Measurements from ENCODE around the gene CCDC34. TPM values are rescaled to one million over a fixed set of nuclear protein-coding genes. Genes with fewer than 3 reads are reported as not detected.

CCDC34 gene, protein sequence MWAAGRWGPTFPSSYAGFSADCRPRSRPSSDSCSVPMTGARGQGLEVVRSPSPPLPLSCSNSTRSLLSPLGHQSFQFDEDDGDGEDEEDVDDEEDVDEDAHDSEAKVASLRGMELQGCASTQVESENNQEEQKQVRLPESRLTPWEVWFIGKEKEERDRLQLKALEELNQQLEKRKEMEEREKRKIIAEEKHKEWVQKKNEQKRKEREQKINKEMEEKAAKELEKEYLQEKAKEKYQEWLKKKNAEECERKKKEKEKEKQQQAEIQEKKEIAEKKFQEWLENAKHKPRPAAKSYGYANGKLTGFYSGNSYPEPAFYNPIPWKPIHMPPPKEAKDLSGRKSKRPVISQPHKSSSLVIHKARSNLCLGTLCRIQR
- 12.0 TPM for polyA plus RNA-seq (2013, experiment 1 of 2; ENCODE audit: insufficient read length)
- 4.3 TPM for polyA plus RNA-seq (2013, experiment 2 of 2; ENCODE audit: insufficient read length)

DNA sequence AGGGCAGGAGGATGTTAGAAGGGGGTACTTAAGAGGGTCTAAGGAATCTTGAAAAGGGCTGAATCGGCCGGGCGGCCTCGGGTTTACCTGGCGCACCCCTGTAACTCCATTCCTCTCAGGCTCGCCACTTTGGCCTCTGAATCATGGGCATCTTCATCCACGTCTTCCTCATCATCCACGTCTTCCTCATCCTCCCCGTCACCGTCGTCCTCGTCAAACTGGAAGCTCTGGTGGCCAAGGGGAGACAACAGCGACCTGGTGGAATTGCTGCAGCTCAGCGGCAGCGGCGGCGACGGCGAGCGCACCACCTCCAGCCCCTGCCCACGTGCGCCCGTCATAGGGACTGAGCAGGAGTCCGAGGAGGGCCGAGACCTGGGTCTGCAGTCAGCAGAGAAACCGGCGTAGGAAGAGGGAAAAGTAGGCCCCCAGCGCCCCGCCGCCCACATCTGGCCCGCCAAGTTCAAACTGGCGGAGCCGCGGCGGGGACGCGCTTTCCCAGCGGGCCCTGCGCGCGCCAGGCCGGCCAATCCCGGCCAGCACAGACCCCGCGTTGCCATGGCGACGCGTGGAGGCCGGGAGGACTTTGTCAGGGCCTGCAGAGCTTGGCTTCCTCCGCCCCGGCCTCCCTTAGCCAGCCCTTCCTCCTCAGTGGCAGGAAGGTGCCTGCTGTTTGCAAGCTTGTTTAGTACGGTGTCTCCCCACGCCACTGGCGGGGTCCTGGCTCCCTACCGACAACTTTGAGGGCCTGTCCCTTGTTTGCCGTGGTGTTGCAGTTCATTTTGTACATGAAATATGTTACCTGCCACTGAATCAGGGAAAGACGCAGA lies at the start of gene CCDC34:
TSS of gene CCDC34 (minus strand) at position 467 of the 827 bp plus-strand sequence. CDS start at position 446, 21 bp downstream.
- peak; percentile 95 for DNase-seq

GRCh38 chr11:27412192-27412691 lies 49.2 kb upstream of the CCDC34 start:
- no peak for DNase-seq

GRCh38 chr11:27411328-27411727 lies 48.3 kb upstream of the CCDC34 start:
- DNase-seq, result no peak

- peak; percentile 42 for DNase-seq
Observed at GRCh38 chr11:27410272-27410671, 47.3 kb upstream of the CCDC34 start.

GRCh38 chr11:27409742-27410141 lies 46.7 kb upstream of the CCDC34 start:
- no peak for DNase-seq

- no peak for DNase-seq
Observed at GRCh38 chr11:27409049-27409448, 46.0 kb upstream of the CCDC34 start.

DNA sequence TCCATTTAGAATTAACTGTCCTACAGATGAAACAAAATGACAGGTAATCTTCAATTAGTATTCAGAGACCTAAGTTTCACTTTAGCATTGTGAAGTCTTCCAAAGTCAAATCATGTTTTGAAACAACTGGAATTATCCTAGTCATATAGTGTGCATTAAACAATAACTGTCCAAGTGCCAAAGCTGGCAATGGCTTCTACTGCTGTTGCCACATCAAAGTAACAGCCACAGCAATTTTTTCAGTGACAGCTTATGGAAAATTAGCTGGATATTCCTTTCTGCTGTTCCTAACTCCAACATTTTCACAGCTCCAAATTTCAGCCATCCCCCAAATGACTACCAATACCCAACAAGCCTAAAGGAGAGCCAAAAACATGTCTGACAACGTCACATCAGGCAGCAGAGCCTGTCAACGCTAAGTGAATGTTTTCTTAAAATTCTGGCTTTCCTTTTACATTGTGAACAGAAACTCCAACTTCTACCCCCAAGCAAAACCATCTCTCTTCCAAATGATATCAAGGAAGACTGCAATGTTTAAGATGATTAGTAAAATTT lies 45.3 kb upstream of the CCDC34 start:
- DNase-seq, result no peak

- DNase-seq, result no peak
Observed at GRCh38 chr11:27406498-27407354, 43.7 kb upstream of the CCDC34 start.

GRCh38 chr11:27405134-27405533 lies 42.1 kb upstream of the CCDC34 start:
- no peak for DNase-seq

- DNase-seq, result no peak
Observed at GRCh38 chr11:27404427-27404826, 41.4 kb upstream of the CCDC34 start.

DNA sequence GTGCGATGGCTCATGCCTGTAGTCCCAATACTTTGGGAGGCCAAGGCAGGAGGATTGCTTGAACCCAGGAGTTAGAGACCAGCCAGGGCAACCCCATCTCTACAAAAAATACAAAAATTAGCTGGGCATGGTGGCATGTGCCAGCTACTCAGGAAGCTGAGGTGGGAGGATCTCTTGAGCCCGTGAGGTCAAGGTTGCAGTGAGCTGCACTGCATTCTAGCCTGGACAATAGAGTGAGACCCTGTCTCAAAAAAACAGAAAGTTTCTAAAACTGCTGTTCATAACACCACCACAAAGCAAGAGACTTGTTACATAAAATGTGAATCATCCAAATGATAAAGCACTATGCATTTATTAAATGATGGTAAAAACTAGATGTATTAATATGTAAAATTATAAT lies 40.2 kb upstream of the CCDC34 start:
- DNase-seq, result no peak

GRCh38 chr11:27402450-27402849 lies 39.4 kb upstream of the CCDC34 start:
- no peak for DNase-seq

GRCh38 chr11:27401833-27402316 lies 38.9 kb upstream of the CCDC34 start:
- DNase-seq, result no peak

- DNase-seq, result no peak
Observed at GRCh38 chr11:27401280-27401832, 38.3 kb upstream of the CCDC34 start.

DNA sequence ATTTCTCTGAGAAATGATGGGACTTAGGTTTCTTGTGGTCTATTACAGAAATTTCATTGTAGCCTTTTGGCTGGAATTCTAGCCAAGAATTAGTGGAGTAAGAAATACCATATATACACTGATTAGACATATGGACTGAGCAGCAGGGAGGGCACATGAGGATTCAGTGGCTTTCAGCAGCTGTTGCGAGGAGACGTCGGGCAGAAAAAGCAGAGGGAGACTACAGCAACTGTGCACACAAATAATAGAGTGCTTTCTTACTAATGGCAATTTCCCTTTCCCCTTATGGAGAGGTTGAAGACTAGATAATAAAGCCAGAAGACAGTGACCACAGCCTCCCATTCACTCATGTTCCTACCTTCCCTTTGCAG lies 35.4 kb upstream of the CCDC34 start:
- DNase-seq, result no peak

GRCh38 chr11:27397624-27398399 lies 34.8 kb upstream of the CCDC34 start:
- DNase-seq, result no peak

DNA sequence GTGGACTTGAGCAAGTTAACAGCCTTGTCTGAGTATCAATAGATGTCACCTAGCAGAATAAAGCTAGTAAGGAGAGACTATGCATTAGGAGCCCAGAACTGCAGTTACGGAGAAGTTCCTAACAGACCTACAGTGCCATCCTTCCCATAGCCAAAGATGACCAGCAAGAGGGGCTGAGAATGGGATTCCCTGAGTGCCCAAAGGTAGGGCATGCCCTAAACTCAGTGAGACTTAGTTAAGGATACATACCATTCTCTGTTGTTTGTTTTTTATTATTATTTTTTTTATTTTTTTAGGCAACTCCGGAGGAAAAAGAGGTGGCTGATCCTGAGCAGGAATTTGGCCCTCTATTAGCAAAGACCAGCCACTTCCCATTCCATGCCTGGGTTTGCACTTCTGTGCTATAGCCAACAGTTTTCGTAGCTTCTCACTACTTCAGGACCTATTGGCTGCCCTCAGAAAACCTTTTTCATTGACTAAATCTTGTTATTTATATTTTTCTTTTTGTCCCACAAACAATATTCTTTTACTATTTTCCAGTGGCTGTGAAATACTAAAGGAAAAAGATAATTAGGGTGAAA lies 33.3 kb upstream of the CCDC34 start:
- DNase-seq, result no peak

DNA sequence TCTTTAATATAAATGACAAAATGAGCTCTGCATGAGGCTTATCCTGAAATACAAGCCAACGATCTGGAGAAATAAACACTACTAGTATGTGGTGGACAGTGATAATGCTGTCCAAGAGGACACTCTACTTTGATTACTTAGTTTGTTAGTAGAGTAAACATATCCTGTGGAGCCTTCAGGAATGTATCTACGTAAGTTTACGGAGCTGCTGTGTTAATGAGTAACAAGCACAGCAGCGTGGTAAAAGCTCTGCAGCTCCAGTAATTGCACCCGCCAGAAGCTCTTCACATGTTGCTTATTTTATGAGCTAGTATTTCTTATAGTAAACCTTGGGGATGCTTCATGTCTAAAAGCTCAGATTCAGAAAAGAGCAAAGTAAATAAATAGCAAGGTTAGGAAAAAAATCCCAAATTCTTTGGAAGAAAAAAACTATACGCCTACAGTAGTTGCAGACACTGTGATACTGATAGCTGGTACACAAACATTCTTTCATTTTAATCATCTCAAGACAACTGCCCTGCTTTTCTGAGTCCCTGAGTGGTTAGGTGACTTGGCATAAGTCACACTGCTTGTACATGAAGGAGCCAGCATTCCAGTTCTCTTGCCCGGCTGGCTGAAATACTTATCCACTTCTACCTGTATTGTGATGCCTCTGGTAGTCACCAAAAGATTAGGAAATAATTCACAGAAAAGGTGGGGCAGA lies 32.7 kb upstream of the CCDC34 start:
- peak; percentile 32 for DNase-seq

- DNase-seq, result no peak
Observed at GRCh38 chr11:27394781-27395228, 31.8 kb upstream of the CCDC34 start.
